K562 (cell line): ENCODE results near the gene DCXR. TPM values are rescaled to one million over a fixed set of nuclear protein-coding genes. Genes with fewer than 3 reads are reported as not detected.

Source experiments
- MEIS2 ChIP-seq: fragments of 450-650 bp; IDR thresholded peaks from 2 replicates; pipeline ENCODE4 v1.6.1; 2014; ENCODE audit warnings: mild to moderate bottlenecking; ENCODE audit not compliant: partially characterized antibody
- PKNOX1 ChIP-seq: fragments of 450-650 bp; IDR thresholded peaks from 2 replicates; pipeline ENCODE4 v1.6.1; 2016
- POLR2G ChIP-seq: fragments of 200-400 bp; formaldehyde crosslinking; IDR thresholded peaks from 2 replicates; pipeline ENCODE4 v1.6.1; 2017; ENCODE audit warnings: low read depth, mild to moderate bottlenecking, antibody characterized with exemption, low read length, moderate library complexity
- ZNF280B ChIP-seq: fragments of 250-450 bp; sonication (Bioruptor Pico); IDR thresholded peaks from 2 replicates; pipeline ENCODE4 v1.5.1; 2021; ENCODE audit warnings: mild to moderate bottlenecking
- polyA plus RNA-seq, 8 experiments: library from polyadenylated mRNA; depleted of rRNA in 4 of 8; stranded (reverse) in 5 of 8; unstranded in 3 of 8; fragments of >200 nt; fragmentation: Nextera tagmentation in 2 of 8; fragmentation: Illumina TruSeq in 1 of 8; extraction: Ambion mirVana in 2 of 8; extraction: Trizol in 1 of 8; gene quantifications; 2 replicates each; pipeline versions ENCODE4 v1.2.1 to v1.2.3, GENCODE V29; 2011 to 2014; ENCODE audit warnings: inconsistent platforms in 1 of 8, missing spikeins in 1 of 8
- total RNA-seq, 7 experiments: library from RNA; depleted of rRNA in 6 of 7; stranded (reverse); fragments of >200 nt in 6 of 7; fragmentation: Illumina TruSeq in 2 of 7; extraction: Trizol in 2 of 7; gene quantifications; 2 replicates each; pipeline versions ENCODE4 v1.2.1 to v1.2.3, GENCODE V29; 2011 to 2021; ENCODE audit warnings: low replicate concordance in 1 of 7
- TF ChIP-seq, protein P1 (sequence below): fragments of 450-650 bp; formaldehyde crosslinking; IDR thresholded peaks from 2 replicates; pipeline ENCODE4 v1.4.0; 2020; ENCODE audit warnings: mild to moderate bottlenecking, moderate library complexity
- TF ChIP-seq, protein P2 (sequence below): fragments of 150-350 bp; conservative IDR thresholded peaks from 2 replicates; pipeline ENCODE4 v1.6.1; 2014; ENCODE audit warnings: low read length

Gene DCXR
- total and polyA plus RNA-seq, 9 of the 15 experiments (the other 6 are each of a cell fraction or from before 2014, with no cell fraction given), result 21.3 to 274 (median 156) TPM

GRCh38 chr17:82018152-82018988, 19.1 kb downstream of the DCXR start (continued):
- TF ChIP-seq, protein P1, sequence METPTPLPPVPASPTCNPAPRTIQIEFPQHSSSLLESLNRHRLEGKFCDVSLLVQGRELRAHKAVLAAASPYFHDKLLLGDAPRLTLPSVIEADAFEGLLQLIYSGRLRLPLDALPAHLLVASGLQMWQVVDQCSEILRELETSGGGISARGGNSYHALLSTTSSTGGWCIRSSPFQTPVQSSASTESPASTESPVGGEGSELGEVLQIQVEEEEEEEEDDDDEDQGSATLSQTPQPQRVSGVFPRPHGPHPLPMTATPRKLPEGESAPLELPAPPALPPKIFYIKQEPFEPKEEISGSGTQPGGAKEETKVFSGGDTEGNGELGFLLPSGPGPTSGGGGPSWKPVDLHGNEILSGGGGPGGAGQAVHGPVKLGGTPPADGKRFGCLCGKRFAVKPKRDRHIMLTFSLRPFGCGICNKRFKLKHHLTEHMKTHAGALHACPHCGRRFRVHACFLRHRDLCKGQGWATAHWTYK (CRISPR knock-in tag), result peak; percentile 89; the same call in 1 of the 2 replicates
- TF ChIP-seq POLR2G (peak; percentile 53), PKNOX1 (peak; percentile 54), ZNF280B (no peak), MEIS2 (peak; percentile 49)
- TF ChIP-seq, protein P2, sequence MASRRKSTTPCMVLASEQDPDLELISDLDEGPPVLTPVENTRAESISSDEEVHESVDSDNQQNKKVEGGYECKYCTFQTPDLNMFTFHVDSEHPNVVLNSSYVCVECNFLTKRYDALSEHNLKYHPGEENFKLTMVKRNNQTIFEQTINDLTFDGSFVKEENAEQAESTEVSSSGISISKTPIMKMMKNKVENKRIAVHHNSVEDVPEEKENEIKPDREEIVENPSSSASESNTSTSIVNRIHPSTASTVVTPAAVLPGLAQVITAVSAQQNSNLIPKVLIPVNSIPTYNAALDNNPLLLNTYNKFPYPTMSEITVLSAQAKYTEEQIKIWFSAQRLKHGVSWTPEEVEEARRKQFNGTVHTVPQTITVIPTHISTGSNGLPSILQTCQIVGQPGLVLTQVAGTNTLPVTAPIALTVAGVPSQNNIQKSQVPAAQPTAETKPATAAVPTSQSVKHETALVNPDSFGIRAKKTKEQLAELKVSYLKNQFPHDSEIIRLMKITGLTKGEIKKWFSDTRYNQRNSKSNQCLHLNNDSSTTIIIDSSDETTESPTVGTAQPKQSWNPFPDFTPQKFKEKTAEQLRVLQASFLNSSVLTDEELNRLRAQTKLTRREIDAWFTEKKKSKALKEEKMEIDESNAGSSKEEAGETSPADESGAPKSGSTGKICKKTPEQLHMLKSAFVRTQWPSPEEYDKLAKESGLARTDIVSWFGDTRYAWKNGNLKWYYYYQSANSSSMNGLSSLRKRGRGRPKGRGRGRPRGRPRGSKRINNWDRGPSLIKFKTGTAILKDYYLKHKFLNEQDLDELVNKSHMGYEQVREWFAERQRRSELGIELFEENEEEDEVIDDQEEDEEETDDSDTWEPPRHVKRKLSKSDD, result no peak
